PC-3 (cell line): ENCODE data around the gene ATP6V0E2. TPM values are rescaled to one million over a fixed set of nuclear protein-coding genes. Genes with fewer than 3 reads are reported as not detected.

Source experiments
- ATAC-seq: fragments of 200-7000 bp; cut with Tn5 transposase; 2 replicates; pipeline ENCODE4 v1.9.1; 2020; ENCODE audit warnings: mild to moderate bottlenecking, moderate library complexity
- BruUV-seq: library from RNA; stranded (reverse); fragments of 400-500 nt; replicated peaks from 2 replicates; lab custom pipeline; 2021; lab: Mats Ljungman, UMichigan
- CTCF ChIA-PET: fragments of 300-600 bp; sonication (Branson Sonifier 250); formaldehyde crosslinking; loops from one replicate; lab custom pipeline; 2022; ENCODE audit warnings: antibody characterized with exemption; lab: Charles Lee
- POLR2A ChIA-PET: fragments of 300-600 bp; sonication (Branson Sonifier 250); formaldehyde crosslinking; loops from one replicate; lab custom pipeline; 2022; ENCODE audit warnings: antibody characterized with exemption; ENCODE audit not compliant: unreplicated experiment; lab: Charles Lee
- DNase-seq: peaks from one replicate; pipeline ENCODE4 v3.0.0-alpha.2; 2015
- H2AFZ ChIP-seq: fragments of 300-600 bp; sonication (generic); 2 replicates; pipeline ENCODE4 v1.6.0; 2016; ENCODE audit warnings: antibody characterized with exemption, low read length
- H3F3A ChIP-seq: fragments of 300-600 bp; sonication (generic); one replicate; pipeline ENCODE4 v1.6.0; 2017; ENCODE audit warnings: antibody characterized with exemption, low read length, control low read depth, mild to moderate bottlenecking; ENCODE audit not compliant: unreplicated experiment
- H3K27ac ChIP-seq: fragments of 300-600 bp; sonication (generic); 2 replicates; pipeline ENCODE4 v1.5.1; 2016; ENCODE audit warnings: mild to moderate bottlenecking, low read length
- H3K27me3 ChIP-seq: fragments of 300-600 bp; sonication (generic); 2 replicates; pipeline ENCODE4 v1.6.1; 2016; ENCODE audit warnings: low read length, mixed read lengths
- H3K36me3 ChIP-seq: fragments of 300-600 bp; sonication (generic); 2 replicates; pipeline ENCODE4 v1.6.1; 2016; ENCODE audit warnings: low read depth, mixed run types, low read length, mixed read lengths
- H3K4me1 ChIP-seq: fragments of 300-600 bp; sonication (generic); 2 replicates; pipeline ENCODE4 v1.5.1; 2016; ENCODE audit warnings: low read length; ENCODE audit not compliant: insufficient read depth
- H3K4me2 ChIP-seq: fragments of 300-600 bp; sonication (generic); 2 replicates; pipeline ENCODE4 v1.6.0; 2016; ENCODE audit warnings: low read length
- H3K4me3 ChIP-seq: fragments of 300-600 bp; sonication (generic); 2 replicates; pipeline ENCODE4 v1.5.1; 2016; ENCODE audit warnings: mild to moderate bottlenecking, low read length, mixed read lengths
- H3K79me2 ChIP-seq: fragments of 300-600 bp; sonication (generic); 2 replicates; pipeline ENCODE4 v1.6.1; 2017; ENCODE audit warnings: low read length, mixed read lengths
- H3K9ac ChIP-seq: fragments of 300-600 bp; sonication (generic); 2 replicates; pipeline ENCODE4 v1.6.0; 2016; ENCODE audit warnings: mild to moderate bottlenecking, low read length
- H3K9me2 ChIP-seq: fragments of 300-600 bp; sonication (generic); replicated peaks from 2 replicates; pipeline ENCODE4 v1.6.1; 2016; ENCODE audit warnings: mixed run types, low read length, mixed read lengths
- H3K9me3 ChIP-seq: fragments of 300-600 bp; sonication (generic); 2 replicates; pipeline ENCODE4 v1.6.1; 2016; ENCODE audit warnings: low read length, mixed read lengths
- H4K20me1 ChIP-seq: fragments of 300-600 bp; sonication (generic); 2 replicates; pipeline ENCODE4 v1.6.1; 2016; ENCODE audit warnings: low read length, mixed read lengths
- EZH2 ChIP-seq: fragments of 300-600 bp; sonication (generic); IDR thresholded peaks from one replicate; pipeline ENCODE4 v1.6.1; 2017; ENCODE audit warnings: antibody characterized with exemption, mild to moderate bottlenecking, low read length; ENCODE audit not compliant: unreplicated experiment
- EZH2phosphoT487 ChIP-seq: fragments of 300-600 bp; sonication (generic); IDR thresholded peaks from 2 replicates; pipeline ENCODE4 v1.6.1; 2018; ENCODE audit warnings: mild to moderate bottlenecking, antibody characterized with exemption, low read length, borderline replicate concordance
- intact Hi-C: fragments of 100-400 bp; cut with micrococcal nuclease; formaldehyde crosslinking; loops from 2 replicates; pipeline ENCODE4 v1.9.0; 2023
- total RNA-seq: library from RNA; depleted of rRNA; stranded (reverse); fragments of >200 nt; gene quantifications from 2 replicates; pipeline ENCODE4 v1.2.3, GENCODE V29; 2014
- TF ChIP-seq, protein P1 (sequence below): fragments of 300-600 bp; sonication (generic); conservative IDR thresholded peaks from 2 replicates; pipeline ENCODE4 v1.5.1; 2017; ENCODE audit warnings: antibody characterized with exemption, low read depth, mild to moderate bottlenecking, low read length

ATP6V0E2 gene
- total RNA-seq, 1 experiment from 2014 or later, result 78.2 TPM

GRCh38 chr7:149869867-149870266, 3.9 kb upstream of the ATP6V0E2 start:
- no peak overlapping the region for H3K4me2 ChIP-seq
- no peaks in the 10 kb centered on the region for H3K36me3 ChIP-seq
- no peak overlapping the region for H3K9ac ChIP-seq
- H3K4me3 ChIP-seq, result no peak overlapping the region
- H3F3A ChIP-seq, result no peaks in the 10 kb centered on the region
- H3K9me2 ChIP-seq, result no peaks in the 10 kb centered on the region
- TF ChIP-seq EZH2, result no peak
- TF ChIP-seq EZH2phosphoT487, result no peak
- TF ChIP-seq, protein P1, sequence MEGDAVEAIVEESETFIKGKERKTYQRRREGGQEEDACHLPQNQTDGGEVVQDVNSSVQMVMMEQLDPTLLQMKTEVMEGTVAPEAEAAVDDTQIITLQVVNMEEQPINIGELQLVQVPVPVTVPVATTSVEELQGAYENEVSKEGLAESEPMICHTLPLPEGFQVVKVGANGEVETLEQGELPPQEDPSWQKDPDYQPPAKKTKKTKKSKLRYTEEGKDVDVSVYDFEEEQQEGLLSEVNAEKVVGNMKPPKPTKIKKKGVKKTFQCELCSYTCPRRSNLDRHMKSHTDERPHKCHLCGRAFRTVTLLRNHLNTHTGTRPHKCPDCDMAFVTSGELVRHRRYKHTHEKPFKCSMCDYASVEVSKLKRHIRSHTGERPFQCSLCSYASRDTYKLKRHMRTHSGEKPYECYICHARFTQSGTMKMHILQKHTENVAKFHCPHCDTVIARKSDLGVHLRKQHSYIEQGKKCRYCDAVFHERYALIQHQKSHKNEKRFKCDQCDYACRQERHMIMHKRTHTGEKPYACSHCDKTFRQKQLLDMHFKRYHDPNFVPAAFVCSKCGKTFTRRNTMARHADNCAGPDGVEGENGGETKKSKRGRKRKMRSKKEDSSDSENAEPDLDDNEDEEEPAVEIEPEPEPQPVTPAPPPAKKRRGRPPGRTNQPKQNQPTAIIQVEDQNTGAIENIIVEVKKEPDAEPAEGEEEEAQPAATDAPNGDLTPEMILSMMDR, result no peak
- intact Hi-C loops, result no loop called here
- H2AFZ ChIP-seq, result no peak overlapping the region
- H3K9me3 ChIP-seq, result no peaks in the 10 kb centered on the region
- H3K27ac ChIP-seq, result no peak overlapping the region
- ATAC-seq (no peak), DNase-seq (no peak)
- ChIA-PET CTCF (no interaction called here), POLR2A (no interaction called here)
- H3K79me2 ChIP-seq, result peaks cover 5% of the 10 kb centered on the region; the same call in 1 of the 2 replicates
- no peaks in the 10 kb centered on the region for H4K20me1 ChIP-seq
- H3K4me1 ChIP-seq, result peaks cover 9% of the 10 kb centered on the region
- BruUV-seq, result no TSS peak
- no peaks in the 10 kb centered on the region for H3K27me3 ChIP-seq

DNA sequence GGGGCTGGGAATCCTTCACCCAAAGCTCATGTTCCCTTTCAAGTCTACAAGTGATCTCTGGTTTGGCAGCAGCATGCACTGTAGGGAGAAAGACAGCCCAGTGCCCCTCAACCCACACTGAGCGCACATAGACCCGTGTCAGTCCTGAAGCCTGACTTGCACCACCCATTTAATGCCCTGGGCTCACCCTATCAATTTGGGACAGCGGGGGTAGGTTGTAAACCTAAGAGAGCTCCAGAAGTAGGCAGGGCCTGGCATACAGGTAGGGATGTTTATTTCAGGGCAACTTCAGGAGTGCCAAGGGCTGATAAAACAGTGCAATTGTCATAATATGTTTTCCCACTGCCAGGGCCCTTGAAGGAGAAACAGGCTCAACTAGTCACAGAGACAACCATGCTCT, 3.5 kb upstream of the ATP6V0E2 start:
- POLR2A ChIA-PET, result no interaction called here
- no peak overlapping the region for H2AFZ ChIP-seq
- TF ChIP-seq EZH2, result no peak
- no peak for TF ChIP-seq EZH2phosphoT487
- TF ChIP-seq, protein P1, result no peak
- H3K9ac ChIP-seq, result no peak overlapping the region
- CTCF ChIA-PET, result no interaction called here
- H3F3A ChIP-seq, result no peaks in the 10 kb centered on the region
- no peaks in the 10 kb centered on the region for H3K36me3 ChIP-seq
- no peak overlapping the region for H3K4me2 ChIP-seq
- intact Hi-C loops, result no loop called here
- H3K4me3 ChIP-seq, result no peak overlapping the region
- no peak overlapping the region for H3K27ac ChIP-seq
- DNase-seq, result no peak
- H3K9me3 ChIP-seq, result no peaks in the 10 kb centered on the region
- no peak for ATAC-seq
- BruUV-seq, result no TSS peak
- H3K9me2 ChIP-seq, result no peaks in the 10 kb centered on the region
- peaks cover 9% of the 10 kb centered on the region; the same call in 1 of the 2 replicates for H3K79me2 ChIP-seq
- peaks cover 13% of the 10 kb centered on the region for H3K4me1 ChIP-seq
- H4K20me1 ChIP-seq, result no peaks in the 10 kb centered on the region
- no peaks in the 10 kb centered on the region for H3K27me3 ChIP-seq

GRCh38 chr7:149870701-149871483, 2.9 kb upstream of the ATP6V0E2 start:
- Histone ChIP-seq H3K4me2 (no peak overlapping the region), H3K36me3 (no peaks in the 10 kb centered on the region), H3K4me3 (no peak overlapping the region), H3F3A (no peaks in the 10 kb centered on the region), H3K79me2 (peaks cover 12% of the 10 kb centered on the region; the same call in 1 of the 2 replicates), H3K9ac (no peak overlapping the region), H3K4me1 (peaks cover 16% of the 10 kb centered on the region), H3K27me3 (no peaks in the 10 kb centered on the region), H3K27ac (no peak overlapping the region), H3K9me3 (no peaks in the 10 kb centered on the region), H3K9me2 (no peaks in the 10 kb centered on the region), H2AFZ (no peak overlapping the region), H4K20me1 (no peaks in the 10 kb centered on the region)
- BruUV-seq, result no TSS peak
- intact Hi-C loops, result no loop called here
- ChIA-PET CTCF (no interaction called here), POLR2A (no interaction called here)
- TF ChIP-seq EZH2phosphoT487 (no peak), EZH2 (no peak)
- TF ChIP-seq, protein P1, result no peak
- ATAC-seq (no peak), DNase-seq (no peak)
